Right lobe of liver (tissue), 6 donors: Measurements from ENCODE around the gene DDX49. TPM values are rescaled to one million over a fixed set of nuclear protein-coding genes. Genes with fewer than 3 reads are reported as not detected.

Source experiments
- ATAC-seq, 4 donors: fragments of 200-7000 bp; cut with Tn5 transposase; one replicate each; pipeline ENCODE4 v1.9.1; 2020; ENCODE audit warnings: mild to moderate bottlenecking in 4 of 4, moderate library complexity in 4 of 4
- DNase-seq, 3 donors: peaks; one replicate each; pipeline ENCODE4 v3.0.0-alpha.2; 2020
- H3K27ac ChIP-seq, 3 donors: fragments of 200-600 bp; one replicate each; pipeline ENCODE4 v1.8.0; 2022
- H3K27me3 ChIP-seq, 2 donors: fragments of 200-600 bp; one replicate each; pipeline ENCODE4 v1.8.0; 2022
- H3K36me3 ChIP-seq, 4 donors: fragments of 200-600 bp; sonication (generic) in 1 of 4; one replicate each; pipeline versions ENCODE4 v1.5.1 to v1.8.0; 2017 to 2022; ENCODE audit warnings: control low read depth in 1 of 4
- H3K4me1 ChIP-seq, 4 donors: fragments of 200-600 bp; sonication (generic) in 1 of 4; one replicate each; pipeline versions ENCODE4 v1.5.1 to v1.8.0; 2017 to 2022; ENCODE audit warnings: control low read depth in 1 of 4
- H3K4me3 ChIP-seq, 3 donors: fragments of 200-600 bp; one replicate each; pipeline ENCODE4 v1.8.0; 2022
- H3K9me3 ChIP-seq, 4 donors: fragments of 200-600 bp; sonication (generic) in 1 of 4; one replicate each; pipeline versions ENCODE4 v1.5.1 to v1.8.0; 2017 to 2022; ENCODE audit warnings: control low read depth in 1 of 4
- POLR2A ChIP-seq: fragments of 450-650 bp; IDR thresholded peaks from one replicate; pipeline ENCODE4 v1.6.1; 2017; ENCODE audit warnings: antibody characterized with exemption, mild to moderate bottlenecking
- WGBS: methylation state at CpG from one replicate; pipeline ENCODE4 v1.1.6; 2018; ENCODE audit warnings: low coverage, low lambda C conversion rate; ENCODE audit not compliant: insufficient coverage; ENCODE audit errors: missing lambda C conversion rate; 5-methylcytosine and 5-hydroxymethylcytosine counted together
- intact Hi-C, 2 donors: fragments of 100-400 bp; cut with DNase I; formaldehyde crosslinking; loops; one replicate each; pipeline versions ENCODE4 v1.11.2 to v1.14.1; 2022
- total RNA-seq, 6 experiments: library from RNA; depleted of rRNA in 2 of 6; stranded (reverse); fragments of >200 nt in 2 of 6; fragmentation: NEBNext Ultra II Directional in 3 of 6; extraction: Animal tissue kit (Norgen Biotek cat#: 25700) in 3 of 6; gene quantifications; one replicate each; pipeline versions ENCODE4 v1.1.0 to v1.2.4, GENCODE V29; 2016 to 2023
- TF ChIP-seq, protein P1 (sequence below), 4 donors: fragments of 200-600 bp in 3 of 4; fragments of 450-650 bp in 1 of 4; IDR thresholded peaks; one replicate each; pipeline versions ENCODE4 v1.5.1 to v1.8.0; 2016 to 2022; ENCODE audit warnings: antibody characterized with exemption in 4 of 4, mild to moderate bottlenecking in 2 of 4
- donor health status: DM: no; HTN: yes; CAD: no.
- donor health status: DM: no; HTN: no; CAD: no.
- donor health status: DM: no; HTN: no; CAD: no.
- donor health status: DM: no; HTN: yes; CAD: no.
- donor health status: DM: no; HTN: yes; CAD: no.

DDX49 gene
- total RNA-seq, 6 experiments from 2014 or later = 15.8 to 37.9 (median 18.5) TPM

DNA sequence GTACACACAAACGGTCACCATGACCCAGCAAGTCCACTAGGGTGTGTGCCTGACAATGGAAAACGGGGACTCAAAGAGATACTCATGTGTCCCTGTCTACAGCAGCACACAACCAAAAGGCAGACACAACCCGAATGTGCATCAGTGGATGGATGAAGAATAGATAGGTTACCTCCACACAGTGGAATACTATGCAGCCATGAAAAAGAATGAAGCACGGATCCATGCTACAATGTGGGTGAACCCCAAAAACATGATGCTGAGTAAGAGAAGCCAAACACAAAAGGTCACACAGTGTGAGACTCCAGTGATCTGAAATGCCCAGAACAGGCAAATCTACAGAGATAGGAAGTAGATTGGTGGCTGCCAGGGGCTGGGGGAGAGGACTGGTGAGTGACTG lies 32.5 kb upstream of the DDX49 start:
- H3K27me3 ChIP-seq = no peaks in the 10 kb centered on the region
- WGBS = 75% methylated on average over 4 of the region's 4 CpGs
- ATAC-seq (no peak), DNase-seq (no peak)
- TF ChIP-seq, protein P1, sequence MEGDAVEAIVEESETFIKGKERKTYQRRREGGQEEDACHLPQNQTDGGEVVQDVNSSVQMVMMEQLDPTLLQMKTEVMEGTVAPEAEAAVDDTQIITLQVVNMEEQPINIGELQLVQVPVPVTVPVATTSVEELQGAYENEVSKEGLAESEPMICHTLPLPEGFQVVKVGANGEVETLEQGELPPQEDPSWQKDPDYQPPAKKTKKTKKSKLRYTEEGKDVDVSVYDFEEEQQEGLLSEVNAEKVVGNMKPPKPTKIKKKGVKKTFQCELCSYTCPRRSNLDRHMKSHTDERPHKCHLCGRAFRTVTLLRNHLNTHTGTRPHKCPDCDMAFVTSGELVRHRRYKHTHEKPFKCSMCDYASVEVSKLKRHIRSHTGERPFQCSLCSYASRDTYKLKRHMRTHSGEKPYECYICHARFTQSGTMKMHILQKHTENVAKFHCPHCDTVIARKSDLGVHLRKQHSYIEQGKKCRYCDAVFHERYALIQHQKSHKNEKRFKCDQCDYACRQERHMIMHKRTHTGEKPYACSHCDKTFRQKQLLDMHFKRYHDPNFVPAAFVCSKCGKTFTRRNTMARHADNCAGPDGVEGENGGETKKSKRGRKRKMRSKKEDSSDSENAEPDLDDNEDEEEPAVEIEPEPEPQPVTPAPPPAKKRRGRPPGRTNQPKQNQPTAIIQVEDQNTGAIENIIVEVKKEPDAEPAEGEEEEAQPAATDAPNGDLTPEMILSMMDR (IDR thresholded peaks at IDR 0.05) = no peak
- no peak for TF ChIP-seq POLR2A
- no peak overlapping the region for H3K27ac ChIP-seq
- intact Hi-C loops = no loop called here
- H3K36me3 ChIP-seq = no peaks in the 10 kb centered on the region
- no peaks in the 10 kb centered on the region for H3K9me3 ChIP-seq
- no peak overlapping the region for H3K4me3 ChIP-seq
- H3K4me1 ChIP-seq = no peaks in the 10 kb centered on the region

DNA sequence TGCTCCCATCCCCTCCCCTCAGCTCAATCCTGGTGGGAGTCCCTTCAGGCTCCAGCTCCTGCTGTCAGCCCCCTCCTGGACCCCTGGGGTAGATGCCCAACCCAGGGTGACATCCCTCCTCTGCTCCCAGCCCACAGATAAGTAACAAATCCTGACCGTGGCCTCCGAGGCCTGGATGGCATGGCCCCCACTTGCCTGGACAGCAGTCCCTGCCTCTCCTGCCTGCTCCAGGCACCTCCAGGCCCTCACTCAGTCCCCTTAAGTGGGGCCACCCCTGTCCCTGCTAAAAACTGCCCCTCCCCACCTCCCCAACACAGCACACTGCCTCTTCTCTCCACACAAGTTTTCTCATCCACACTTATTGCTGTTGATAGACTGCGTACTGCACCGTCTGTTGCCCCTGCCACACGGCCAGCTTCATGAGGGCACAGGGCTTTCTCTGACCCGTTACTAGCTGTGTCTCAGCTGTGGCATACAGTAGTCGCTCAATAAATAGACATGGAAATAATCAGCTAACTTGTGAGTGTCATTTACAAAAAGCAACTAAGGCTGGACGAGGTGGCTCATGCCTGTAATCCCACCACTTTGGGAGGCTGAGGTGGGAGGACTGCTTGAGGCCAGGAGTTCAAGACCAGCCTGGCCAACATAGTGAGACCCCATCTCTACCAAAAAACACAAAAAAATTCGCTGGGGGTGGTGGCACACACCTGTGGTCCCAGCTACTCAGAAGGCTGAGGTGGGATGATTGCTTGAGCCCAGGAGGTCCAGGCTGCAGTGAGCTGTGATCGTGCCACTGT lies 29.4 kb upstream of the DDX49 start:
- Histone ChIP-seq H3K4me3 (no peak overlapping the region), H3K4me1 (no peaks in the 10 kb centered on the region), H3K9me3 (no peaks in the 10 kb centered on the region), H3K27me3 (peaks cover 0 to 4% of the 10 kb centered on the region in 2 donors), H3K27ac (no peak overlapping the region), H3K36me3 (no peaks in the 10 kb centered on the region)
- DNase-seq (no peak), ATAC-seq (no peak)
- intact Hi-C loops = no loop called here
- WGBS = 58% methylated on average over 9 of the region's 10 CpGs
- TF ChIP-seq, protein P1 (IDR thresholded peaks at IDR 0.05) = no peak
- TF ChIP-seq POLR2A = no peak

DNA sequence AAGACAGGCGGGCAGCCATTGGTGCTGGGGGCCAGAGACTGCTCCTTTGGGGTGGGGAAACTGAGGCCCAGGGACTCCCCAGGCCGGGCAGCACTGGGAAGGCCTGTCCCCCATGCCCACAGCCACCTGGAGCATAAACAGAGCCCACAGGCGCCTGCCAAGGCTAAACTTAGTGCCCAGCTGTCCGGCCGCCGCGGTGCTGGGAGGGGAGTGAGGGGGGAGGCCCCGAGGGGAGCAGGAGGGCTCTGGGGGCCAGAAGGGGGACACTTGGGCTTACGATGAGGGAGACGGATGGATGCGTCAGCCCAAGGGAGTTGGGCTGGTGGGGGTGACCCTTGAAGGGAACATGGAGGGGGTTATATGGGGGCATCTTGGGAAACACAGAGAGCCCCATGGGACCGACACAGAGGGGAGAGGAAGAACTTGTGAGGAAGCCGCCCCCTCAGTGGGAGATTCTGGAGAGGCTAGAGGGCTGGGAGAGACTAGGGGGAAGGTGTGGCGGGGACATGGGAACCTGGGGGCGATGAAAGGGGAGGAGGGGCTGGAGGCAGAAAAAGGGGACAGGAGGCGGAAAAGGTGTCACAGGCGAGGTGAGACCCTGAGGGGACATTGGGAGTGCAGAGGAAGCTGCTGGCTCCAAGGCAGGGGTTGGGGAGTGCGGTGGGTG lies 25.8 kb upstream of the DDX49 start:
- Histone ChIP-seq H3K36me3 (no peaks in the 10 kb centered on the region), H3K27ac (no peak overlapping the region), H3K4me3 (no peak overlapping the region), H3K9me3 (no peaks in the 10 kb centered on the region), H3K4me1 (no peaks in the 10 kb centered on the region), H3K27me3 (peaks cover 0 to 4% of the 10 kb centered on the region in 2 donors)
- WGBS = 47% methylated on average over 13 of the region's 18 CpGs
- intact Hi-C loops = no loop called here
- ATAC-seq (no peak), DNase-seq (no peak)
- TF ChIP-seq POLR2A = no peak
- TF ChIP-seq, protein P1 (IDR thresholded peaks at IDR 0.05) = no peak

DNA sequence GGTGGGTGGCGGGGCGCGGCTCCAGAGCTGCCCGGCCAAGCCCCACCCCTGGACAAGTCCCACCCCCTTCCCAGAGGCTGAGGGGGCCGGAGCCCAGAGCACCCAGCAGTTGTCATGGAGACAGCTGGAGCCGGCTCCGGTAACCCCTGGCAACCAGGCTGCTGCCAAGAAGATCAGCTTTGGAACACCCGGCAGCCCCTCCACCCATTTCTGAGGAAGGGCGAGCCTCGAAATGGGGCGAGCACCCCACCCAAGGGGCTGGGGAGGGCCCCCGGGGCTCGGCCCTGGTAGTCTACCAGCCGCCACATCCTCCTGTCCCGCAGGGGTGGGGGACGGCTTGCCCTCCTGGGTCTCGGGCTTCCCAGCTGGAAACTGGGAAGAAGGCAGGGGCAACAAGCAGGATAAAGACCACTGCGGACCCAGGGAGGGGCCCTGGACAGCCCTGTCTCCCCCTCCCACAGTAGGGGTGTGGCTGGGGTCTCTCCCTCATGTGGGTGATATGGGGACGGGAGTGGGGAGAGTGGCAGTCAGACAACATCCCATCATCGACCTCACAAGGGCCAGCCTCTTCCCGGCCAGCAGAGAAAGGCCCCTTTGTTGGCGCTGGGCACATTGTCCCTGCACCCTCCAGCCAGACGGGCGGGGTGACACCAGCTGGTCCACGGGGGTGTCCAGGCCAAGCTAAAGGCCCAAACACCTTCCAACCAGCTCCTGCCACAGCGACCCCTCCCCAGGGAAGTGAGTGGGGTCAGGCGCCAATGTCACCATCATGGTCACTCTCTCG lies 25.1 kb upstream of the DDX49 start:
- intact Hi-C loops = no loop called here
- TF ChIP-seq, protein P1 (IDR thresholded peaks at IDR 0.05) = no peak
- TF ChIP-seq POLR2A = no peak
- Histone ChIP-seq H3K4me1 (no peaks in the 10 kb centered on the region), H3K4me3 (no peak overlapping the region), H3K27me3 (peaks cover 0 to 4% of the 10 kb centered on the region in 2 donors), H3K27ac (no peak overlapping the region), H3K9me3 (no peaks in the 10 kb centered on the region), H3K36me3 (no peaks in the 10 kb centered on the region)
- WGBS = 3% methylated on average over 10 of the region's 28 CpGs
- DNase-seq = no peak
- no peak for ATAC-seq
